Kidney (tissue), 14 donors: ENCODE measurements around the gene ARL4A. TPM values are rescaled to one million over a fixed set of nuclear protein-coding genes. Genes with fewer than 3 reads are reported as not detected.

ENCODE experiments used
- DNase-seq, 5 donors: peaks; one replicate each; pipeline ENCODE4 v3.0.0-alpha.2; 2013 to 2020
- FAIRE-seq: peaks from 2 replicates; lab custom pipeline; 2012; peaks lifted over from hg19 to GRCh38; lab: Jason Lieb, UNC
- H3K27ac ChIP-seq, 2 donors: one replicate each; pipeline ENCODE4 v1.7.0; 2013; ENCODE audit warnings: low read depth in 2 of 2, low read length in 2 of 2, inconsistent platforms in 1 of 2
- H3K27me3 ChIP-seq: one replicate; pipeline ENCODE4 v1.7.1; 2013; ENCODE audit warnings: low read length, inconsistent platforms; ENCODE audit not compliant: control insufficient read depth, insufficient read depth
- H3K36me3 ChIP-seq, 3 donors: one replicate each; pipeline versions ENCODE4 v1.7.0 to v1.7.1; 2013; ENCODE audit warnings: low read length in 3 of 3, control low read depth in 1 of 3, inconsistent platforms in 1 of 3; ENCODE audit not compliant: insufficient read depth in 3 of 3, control insufficient read depth in 2 of 3
- H3K4me1 ChIP-seq, 3 donors: one replicate each; pipeline versions ENCODE4 v1.7.0 to v1.7.1; 2013; ENCODE audit warnings: low read length in 3 of 3, inconsistent platforms in 1 of 3, low read depth in 1 of 3; ENCODE audit not compliant: control insufficient read depth in 2 of 3, insufficient read depth in 2 of 3
- H3K4me3 ChIP-seq, 3 donors: one replicate each; pipeline versions ENCODE4 v1.7.0 to v1.8.1; 2013; ENCODE audit warnings: low read length in 3 of 3, control low read depth in 1 of 3, inconsistent platforms in 1 of 3
- H3K9ac ChIP-seq, 3 donors: one replicate each; pipeline versions ENCODE4 v1.7.0 to v1.7.1; 2013; ENCODE audit warnings: low read length in 3 of 3, control low read depth in 1 of 3, inconsistent platforms in 1 of 3
- H3K9me3 ChIP-seq, 3 donors: one replicate each; pipeline versions ENCODE4 v1.7.0 to v1.7.1; 2013; ENCODE audit warnings: low read length in 3 of 3, control low read depth in 1 of 3, inconsistent platforms in 1 of 3; ENCODE audit not compliant: control insufficient read depth in 2 of 3, insufficient read depth in 1 of 3
- CTCF ChIP-seq: IDR thresholded peaks from 3 replicates; pipeline ENCODE4 v1.5.1; 2012; ENCODE audit warnings: mild to moderate bottlenecking, moderate library complexity, borderline replicate concordance; ENCODE audit not compliant: insufficient read depth; ENCODE audit errors: extremely low read depth
- intact Hi-C: fragments of 100-400 bp; cut with DNase I; formaldehyde crosslinking; loops from one replicate; pipeline ENCODE4 v1.11.1; 2022
- polyA plus RNA-seq: library from polyadenylated mRNA; stranded (reverse); fragments of 350-450 nt; fragmentation: Illumina TruSeq; extraction: RNeasy Lipid Tissue Mini Kit (QIAGEN cat#74804); gene quantifications from one replicate; pipeline ENCODE4 v1.2.3, GENCODE V29; 2014; ENCODE audit warnings: low read depth, low replicate concordance; ENCODE audit not compliant: insufficient read depth
- total RNA-seq: library from RNA; stranded (reverse); fragmentation: NEBNext Ultra II Directional; extraction: Animal tissue kit (Norgen Biotek cat#: 25700); gene quantifications from one replicate; pipeline ENCODE4 v1.2.1, GENCODE V29; 2021
- donor health status: control.
- donor health status: control.
- donor health status: control.
- donor health status: control.
- donor health status: control.
- donor health status: DM: yes; HTN: yes; CAD: no.
- donor health status: Normal renal cell carcinoma (clear cell type).

The ARL4A gene
- total and polyA plus RNA-seq, 2 donors from 2014 or later, result 11.8 to 21.6 TPM

GRCh38 chr7:12721286-12721830 lies 33.9 kb downstream of the ARL4A start:
- no peak for TF ChIP-seq CTCF
- no peak for DNase-seq
- Histone ChIP-seq H3K9ac (no peak overlapping the region), H3K4me1 (peaks cover 0 to 5% (median 0%) of the 10 kb centered on the region in 3 donors), H3K9me3 (no peaks in the 10 kb centered on the region), H3K36me3 (no peaks in the 10 kb centered on the region), H3K27me3 (no peaks in the 10 kb centered on the region), H3K27ac (no peak overlapping the region), H3K4me3 (no peak overlapping the region)
- no peak for FAIRE-seq
- intact Hi-C loops, result no loop called here

DNA sequence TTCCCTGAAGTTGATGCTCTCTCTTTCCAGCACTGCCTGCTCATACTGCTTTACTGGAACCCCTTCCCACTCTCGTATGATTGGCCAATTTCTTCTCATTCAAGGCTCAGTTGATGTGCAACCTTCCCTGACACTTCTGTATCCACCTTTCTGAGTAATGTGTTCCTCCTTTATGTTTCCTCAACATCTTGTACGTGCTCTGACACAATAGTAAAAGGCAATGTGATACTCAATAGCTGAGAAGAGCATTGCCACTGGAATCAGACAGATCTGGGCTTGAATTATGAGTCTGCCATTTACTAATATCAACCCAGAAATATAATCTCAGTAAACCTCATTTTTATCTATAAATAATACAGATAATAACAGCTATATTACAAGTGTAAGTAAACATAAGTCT lies 34.7 kb downstream of the ARL4A start:
- no peak overlapping the region for H3K9ac ChIP-seq
- H3K4me1 ChIP-seq, result peaks cover 0 to 5% (median 0%) of the 10 kb centered on the region in 3 donors
- H3K27ac ChIP-seq, result no peak overlapping the region
- H3K27me3 ChIP-seq, result no peaks in the 10 kb centered on the region
- FAIRE-seq (no peak), DNase-seq (no peak)
- no peaks in the 10 kb centered on the region for H3K36me3 ChIP-seq
- intact Hi-C loops, result no loop called here
- no peak overlapping the region for H3K4me3 ChIP-seq
- TF ChIP-seq CTCF, result no peak
- H3K9me3 ChIP-seq, result no peaks in the 10 kb centered on the region

- peaks cover 0 to 5% (median 0%) of the 10 kb centered on the region in 3 donors for H3K4me1 ChIP-seq
- FAIRE-seq (no peak), DNase-seq (peak in 1 of 5 donors; percentile 21)
- intact Hi-C loops, result no loop called here
- no peaks in the 10 kb centered on the region for H3K9me3 ChIP-seq
- H3K4me3 ChIP-seq, result no peak overlapping the region
- no peak for TF ChIP-seq CTCF
- H3K9ac ChIP-seq, result no peak overlapping the region
- no peaks in the 10 kb centered on the region for H3K27me3 ChIP-seq
- H3K36me3 ChIP-seq, result no peaks in the 10 kb centered on the region
- no peak overlapping the region for H3K27ac ChIP-seq
These were observed 35.5 kb downstream of the ARL4A start for GRCh38 chr7:12722636-12723605.
